Limb (tissue), 2 donors: Measurements from ENCODE around the gene GPR153.

Source experiments
- DNase-seq, 2 donors: peaks; one replicate each; pipeline ENCODE4 v3.0.0-alpha.2; 2016; ENCODE audit errors: extremely low spot score in 2 of 2

Gene GPR153

GRCh38 chr1:6287029-6287428, 26.1 kb upstream of the GPR153 start:
- DNase-seq = no peak

GRCh38 chr1:6286266-6286665, 25.4 kb upstream of the GPR153 start:
- DNase-seq = no peak

GRCh38 chr1:6285336-6285735, 24.4 kb upstream of the GPR153 start:
- DNase-seq = no peak

GRCh38 chr1:6282577-6283270, 21.8 kb upstream of the GPR153 start:
- no peak for DNase-seq

GRCh38 chr1:6281511-6282402, 20.9 kb upstream of the GPR153 start:
- no peak for DNase-seq

GRCh38 chr1:6280761-6281451, 20.0 kb upstream of the GPR153 start:
- DNase-seq = no peak

- no peak for DNase-seq
Measured at GRCh38 chr1:6279613-6280383, 18.9 kb upstream of the GPR153 start.

- DNase-seq = no peak
Measured at GRCh38 chr1:6279066-6279465, 18.2 kb upstream of the GPR153 start.

- DNase-seq = no peak
Measured at GRCh38 chr1:6278263-6278662, 17.4 kb upstream of the GPR153 start.

- no peak for DNase-seq
Measured at GRCh38 chr1:6276811-6277555, 16.1 kb upstream of the GPR153 start.

- peak; percentile 82 to 87 for DNase-seq
Measured at GRCh38 chr1:6275826-6276782, 15.2 kb upstream of the GPR153 start.

- no peak for DNase-seq
Measured at GRCh38 chr1:6274622-6275139, 13.8 kb upstream of the GPR153 start.

- DNase-seq = no peak
Measured at GRCh38 chr1:6274102-6274501, 13.2 kb upstream of the GPR153 start.

- no peak for DNase-seq
Measured at GRCh38 chr1:6273380-6273891, 12.5 kb upstream of the GPR153 start.

- DNase-seq = no peak
Measured at GRCh38 chr1:6272868-6273267, 12.0 kb upstream of the GPR153 start.

- no peak for DNase-seq
Measured at GRCh38 chr1:6272452-6272851, 11.6 kb upstream of the GPR153 start.

GRCh38 chr1:6271554-6271953, 10.7 kb upstream of the GPR153 start:
- DNase-seq = no peak

- peak in 1 of 2 donors; percentile 61 for DNase-seq
Measured at GRCh38 chr1:6271006-6271405, 10.1 kb upstream of the GPR153 start.

- DNase-seq = no peak
Measured at GRCh38 chr1:6270401-6270800, 9.5 kb upstream of the GPR153 start.
